Measurements from ENCODE around the gene DST. TPM values are rescaled to one million over a fixed set of nuclear protein-coding genes. Genes with fewer than 3 reads are reported as not detected.

The DST gene
- total RNA-seq, 2 experiments from 2014 or later = 0.76 to 0.79 TPM

GRCh38 chr6:56515081-56515905 is 127.4 kb downstream of the DST start:
- no peak overlapping the region for H3K4me3 Mint-ChIP-seq
- H3K4me1 Mint-ChIP-seq (ENCODE audit: low read depth) = no peaks in the 10 kb centered on the region
- no peaks in the 10 kb centered on the region for H3K27me3 Mint-ChIP-seq (ENCODE audit: low read depth)
- no peak for ATAC-seq
- CTCF ChIA-PET = no interaction called here
- no peak overlapping the region for H3K27ac Mint-ChIP-seq
- DNase-seq = no peak
- POLR2A ChIA-PET = no interaction called here
- H3K36me3 Mint-ChIP-seq (ENCODE audit: low read depth) = no peaks in the 10 kb centered on the region
- H3K9me3 Mint-ChIP-seq (ENCODE audit: insufficient read depth) = no peaks in the 10 kb centered on the region

GRCh38 chr6:56514395-56514794 is 128.3 kb downstream of the DST start:
- DNase-seq = no peak
- Mint-ChIP-seq H3K27ac (no peak overlapping the region), H3K4me1 (ENCODE audit: low read depth) (no peaks in the 10 kb centered on the region), H3K27me3 (ENCODE audit: low read depth) (no peaks in the 10 kb centered on the region), H3K4me3 (no peak overlapping the region), H3K9me3 (ENCODE audit: insufficient read depth) (no peaks in the 10 kb centered on the region), H3K36me3 (ENCODE audit: low read depth) (no peaks in the 10 kb centered on the region)
- ATAC-seq = no peak
- CTCF ChIA-PET = no interaction called here
- POLR2A ChIA-PET = no interaction called here

- Mint-ChIP-seq H3K4me3 (no peak overlapping the region), H3K27ac (no peak overlapping the region), H3K9me3 (ENCODE audit: insufficient read depth) (no peaks in the 10 kb centered on the region), H3K4me1 (ENCODE audit: low read depth) (no peaks in the 10 kb centered on the region), H3K27me3 (ENCODE audit: low read depth) (no peaks in the 10 kb centered on the region), H3K36me3 (ENCODE audit: low read depth) (no peaks in the 10 kb centered on the region)
- ATAC-seq (no peak), DNase-seq (no peak)
- POLR2A ChIA-PET = no interaction called here
- CTCF ChIA-PET = no interaction called here
Observed at GRCh38 chr6:56513631-56514030, 129.1 kb downstream of the DST start.

- Mint-ChIP-seq H3K36me3 (ENCODE audit: low read depth) (no peaks in the 10 kb centered on the region), H3K27me3 (ENCODE audit: low read depth) (no peaks in the 10 kb centered on the region), H3K9me3 (ENCODE audit: insufficient read depth) (no peaks in the 10 kb centered on the region), H3K4me3 (no peak overlapping the region), H3K27ac (no peak overlapping the region), H3K4me1 (ENCODE audit: low read depth) (no peaks in the 10 kb centered on the region)
- ChIA-PET POLR2A (no interaction called here), CTCF (no interaction called here)
- ATAC-seq (no peak), DNase-seq (no peak)
Observed at GRCh38 chr6:56511591-56511990, 131.1 kb downstream of the DST start.

- H3K36me3 Mint-ChIP-seq (ENCODE audit: low read depth) = no peaks in the 10 kb centered on the region
- ChIA-PET POLR2A (no interaction called here), CTCF (no interaction called here)
- no peaks in the 10 kb centered on the region for H3K27me3 Mint-ChIP-seq (ENCODE audit: low read depth)
- no peaks in the 10 kb centered on the region for H3K4me1 Mint-ChIP-seq (ENCODE audit: low read depth)
- ATAC-seq (no peak), DNase-seq (no peak)
- H3K27ac Mint-ChIP-seq = no peak overlapping the region
- no peak overlapping the region for H3K4me3 Mint-ChIP-seq
- H3K9me3 Mint-ChIP-seq (ENCODE audit: insufficient read depth) = no peaks in the 10 kb centered on the region
Observed at GRCh38 chr6:56510984-56511531, 131.6 kb downstream of the DST start.

GRCh38 chr6:56509031-56509430 is 133.7 kb downstream of the DST start:
- CTCF ChIA-PET = no interaction called here
- POLR2A ChIA-PET = no interaction called here

GRCh38 chr6:56507517-56507916 is 135.2 kb downstream of the DST start:
- Mint-ChIP-seq H3K36me3 (ENCODE audit: low read depth) (no peaks in the 10 kb centered on the region), H3K27ac (no peak overlapping the region), H3K4me1 (ENCODE audit: low read depth) (no peaks in the 10 kb centered on the region), H3K27me3 (ENCODE audit: low read depth) (no peaks in the 10 kb centered on the region), H3K4me3 (no peak overlapping the region), H3K9me3 (ENCODE audit: insufficient read depth) (no peaks in the 10 kb centered on the region)
- DNase-seq (no peak), ATAC-seq (no peak)
- ChIA-PET POLR2A (no interaction called here), CTCF (no interaction called here)

More at GRCh38 chr6:56509031-56509430, 133.7 kb downstream of the DST start:
- Mint-ChIP-seq H3K9me3 (ENCODE audit: insufficient read depth) (no peaks in the 10 kb centered on the region), H3K27ac (no peak overlapping the region), H3K4me1 (ENCODE audit: low read depth) (no peaks in the 10 kb centered on the region), H3K4me3 (no peak overlapping the region), H3K36me3 (ENCODE audit: low read depth) (no peaks in the 10 kb centered on the region), H3K27me3 (ENCODE audit: low read depth) (no peaks in the 10 kb centered on the region)
- ATAC-seq (no peak), DNase-seq (no peak)

GRCh38 chr6:56505512-56506260 is 137.0 kb downstream of the DST start:
- ATAC-seq (no peak), DNase-seq (no peak)
- Mint-ChIP-seq H3K36me3 (ENCODE audit: low read depth) (no peaks in the 10 kb centered on the region), H3K4me1 (ENCODE audit: low read depth) (no peaks in the 10 kb centered on the region), H3K27me3 (ENCODE audit: low read depth) (no peaks in the 10 kb centered on the region), H3K27ac (no peak overlapping the region), H3K4me3 (no peak overlapping the region), H3K9me3 (ENCODE audit: insufficient read depth) (no peaks in the 10 kb centered on the region)
- ChIA-PET CTCF (no interaction called here), POLR2A (no interaction called here)

- H3K36me3 Mint-ChIP-seq (ENCODE audit: low read depth) = no peaks in the 10 kb centered on the region
- no peak for ATAC-seq
- H3K4me3 Mint-ChIP-seq = no peak overlapping the region
- no peak overlapping the region for H3K27ac Mint-ChIP-seq
- ChIA-PET POLR2A (no interaction called here), CTCF (no interaction called here)
- H3K9me3 Mint-ChIP-seq (ENCODE audit: insufficient read depth) = no peaks in the 10 kb centered on the region
- H3K27me3 Mint-ChIP-seq (ENCODE audit: low read depth) = no peaks in the 10 kb centered on the region
- no peak for DNase-seq
- H3K4me1 Mint-ChIP-seq (ENCODE audit: low read depth) = no peaks in the 10 kb centered on the region
Observed at GRCh38 chr6:56501993-56502392, 140.7 kb downstream of the DST start.

GRCh38 chr6:56499095-56499494 is 143.6 kb downstream of the DST start:
- ATAC-seq (no peak), DNase-seq (no peak)
- ChIA-PET POLR2A (no interaction called here), CTCF (no interaction called here)
- no peak overlapping the region for H3K27ac Mint-ChIP-seq
- no peak overlapping the region for H3K4me3 Mint-ChIP-seq
- no peaks in the 10 kb centered on the region for H3K36me3 Mint-ChIP-seq (ENCODE audit: low read depth)
- H3K9me3 Mint-ChIP-seq (ENCODE audit: insufficient read depth) = no peaks in the 10 kb centered on the region
- no peaks in the 10 kb centered on the region for H3K4me1 Mint-ChIP-seq (ENCODE audit: low read depth)
- no peaks in the 10 kb centered on the region for H3K27me3 Mint-ChIP-seq (ENCODE audit: low read depth)

GRCh38 chr6:56497691-56498090 is 145.0 kb downstream of the DST start:
- no peaks in the 10 kb centered on the region for H3K4me1 Mint-ChIP-seq (ENCODE audit: low read depth)
- ChIA-PET CTCF (no interaction called here), POLR2A (no interaction called here)
- no peaks in the 10 kb centered on the region for H3K36me3 Mint-ChIP-seq (ENCODE audit: low read depth)
- ATAC-seq (no peak), DNase-seq (no peak)
- no peak overlapping the region for H3K4me3 Mint-ChIP-seq
- H3K27ac Mint-ChIP-seq = no peak overlapping the region
- H3K9me3 Mint-ChIP-seq (ENCODE audit: insufficient read depth) = no peaks in the 10 kb centered on the region
- H3K27me3 Mint-ChIP-seq (ENCODE audit: low read depth) = no peaks in the 10 kb centered on the region

- H3K36me3 Mint-ChIP-seq (ENCODE audit: low read depth) = no peaks in the 10 kb centered on the region
- CTCF ChIA-PET = no interaction called here
- ATAC-seq (no peak), DNase-seq (no peak)
- POLR2A ChIA-PET = no interaction called here
- no peaks in the 10 kb centered on the region for H3K9me3 Mint-ChIP-seq (ENCODE audit: insufficient read depth)
- H3K4me1 Mint-ChIP-seq (ENCODE audit: low read depth) = no peaks in the 10 kb centered on the region
- H3K27ac Mint-ChIP-seq = no peak overlapping the region
- H3K27me3 Mint-ChIP-seq (ENCODE audit: low read depth) = no peaks in the 10 kb centered on the region
- no peak overlapping the region for H3K4me3 Mint-ChIP-seq
Observed at GRCh38 chr6:56497240-56497639, 145.4 kb downstream of the DST start.

Data from activated CD8-positive, alpha-beta T cell treated with anti-CD3 and anti-CD28 coated beads, Interleukin-2, amount 10 ng/mL, durations not matched to agents 7 days and 5 days (primary cell).